Astrocyte (in vitro differentiated cells and primary cell): ENCODE results near the gene SPP1. TPM values are rescaled to one million over a fixed set of nuclear protein-coding genes. Genes with fewer than 3 reads are reported as not detected.
"Not testable (repeated sequence)": the region's sequence is repeated elsewhere in the genome, so short reads cannot be mapped to it uniquely, and the experiment has no call there.

Experiments used
- DNase-seq: peaks from one replicate; pipeline ENCODE4 v3.0.0-alpha.2; 2010; ENCODE audit warnings: low read depth
- FAIRE-seq: peaks from 2 replicates; lab custom pipeline; 2011; peaks lifted over from hg19 to GRCh38; lab: Jason Lieb, UNC
- H2AFZ ChIP-seq: 2 replicates; pipeline ENCODE4 v1.6.0; 2012; ENCODE audit warnings: low read depth, low read length, inconsistent platforms
- H3K27ac ChIP-seq: 2 replicates; pipeline ENCODE4 v1.5.1; 2011; ENCODE audit warnings: low read depth, low read length, inconsistent platforms
- H3K27me3 ChIP-seq: 2 replicates; pipeline ENCODE4 v1.6.0; 2011; ENCODE audit warnings: low read length, inconsistent platforms; ENCODE audit not compliant: insufficient read depth
- H3K36me3 ChIP-seq: 2 replicates; pipeline ENCODE4 v1.5.1; 2011; ENCODE audit warnings: low read length, inconsistent platforms; ENCODE audit not compliant: insufficient read depth
- H3K4me1 ChIP-seq: 2 replicates; pipeline ENCODE4 v1.5.1; 2011; ENCODE audit warnings: low read length, inconsistent platforms; ENCODE audit not compliant: insufficient read depth
- H3K4me2 ChIP-seq: 2 replicates; pipeline ENCODE4 v1.6.0; 2012; ENCODE audit warnings: low read length, inconsistent platforms
- H3K4me3 ChIP-seq: 2 replicates; pipeline ENCODE4 v1.5.1; 2011; ENCODE audit warnings: low read depth, mild to moderate bottlenecking, low read length, inconsistent platforms; ENCODE audit not compliant: insufficient read depth
- H3K79me2 ChIP-seq: 2 replicates; pipeline ENCODE4 v1.6.0; 2012; ENCODE audit warnings: mild to moderate bottlenecking, low read length, inconsistent platforms; ENCODE audit not compliant: insufficient read depth
- H3K9ac ChIP-seq: 2 replicates; pipeline ENCODE4 v1.6.0; 2012; ENCODE audit warnings: mild to moderate bottlenecking, low read length, inconsistent platforms
- H3K9me3 ChIP-seq: 2 replicates; pipeline ENCODE4 v1.5.1; 2012; ENCODE audit warnings: low read depth, mild to moderate bottlenecking, low read length, inconsistent platforms; ENCODE audit not compliant: insufficient read depth
- H4K20me1 ChIP-seq: 2 replicates; pipeline ENCODE4 v1.6.0; 2012; ENCODE audit warnings: low read length, inconsistent platforms; ENCODE audit not compliant: insufficient read depth
- H3K27ac Mint-ChIP-seq: one replicate; pipeline ENCODE4 v1.8.0; 2021; ENCODE audit warnings: mild to moderate bottlenecking, mixed read lengths; ENCODE audit not compliant: unreplicated experiment
- H3K27me3 Mint-ChIP-seq: one replicate; pipeline ENCODE4 v1.8.0; 2021; ENCODE audit warnings: low read depth, mixed read lengths; ENCODE audit not compliant: unreplicated experiment
- H3K36me3 Mint-ChIP-seq: one replicate; pipeline ENCODE4 v1.8.0; 2021; ENCODE audit warnings: low read depth, mixed read lengths; ENCODE audit not compliant: unreplicated experiment
- H3K4me1 Mint-ChIP-seq: one replicate; pipeline ENCODE4 v1.8.0; 2021; ENCODE audit warnings: low read depth, mixed read lengths; ENCODE audit not compliant: unreplicated experiment
- H3K4me3 Mint-ChIP-seq: one replicate; pipeline ENCODE4 v1.8.0; 2021; ENCODE audit warnings: mild to moderate bottlenecking, moderate library complexity, mixed read lengths; ENCODE audit not compliant: unreplicated experiment
- H3K9me3 Mint-ChIP-seq: one replicate; pipeline ENCODE4 v1.8.0; 2021; ENCODE audit warnings: mild to moderate bottlenecking, mixed read lengths; ENCODE audit not compliant: unreplicated experiment
- EZH2 ChIP-seq: IDR thresholded peaks from 2 replicates; pipeline ENCODE4 v1.6.1; 2012; ENCODE audit warnings: mild to moderate bottlenecking, low read length, inconsistent platforms; ENCODE audit not compliant: insufficient read depth
- total RNA-seq: library from RNA; stranded (reverse); gene quantifications from 2 replicates; pipeline ENCODE4 v1.2.1, GENCODE V29; 2021
- TF ChIP-seq, protein P1 (sequence below): IDR thresholded peaks from 2 replicates; pipeline ENCODE4 v1.5.1; 2011; ENCODE audit warnings: low read depth, mild to moderate bottlenecking, inconsistent platforms, low read length, moderate library complexity; ENCODE audit not compliant: insufficient read depth

Gene SPP1
- total RNA-seq, 1 donor from 2014 or later: 217 TPM

DNA sequence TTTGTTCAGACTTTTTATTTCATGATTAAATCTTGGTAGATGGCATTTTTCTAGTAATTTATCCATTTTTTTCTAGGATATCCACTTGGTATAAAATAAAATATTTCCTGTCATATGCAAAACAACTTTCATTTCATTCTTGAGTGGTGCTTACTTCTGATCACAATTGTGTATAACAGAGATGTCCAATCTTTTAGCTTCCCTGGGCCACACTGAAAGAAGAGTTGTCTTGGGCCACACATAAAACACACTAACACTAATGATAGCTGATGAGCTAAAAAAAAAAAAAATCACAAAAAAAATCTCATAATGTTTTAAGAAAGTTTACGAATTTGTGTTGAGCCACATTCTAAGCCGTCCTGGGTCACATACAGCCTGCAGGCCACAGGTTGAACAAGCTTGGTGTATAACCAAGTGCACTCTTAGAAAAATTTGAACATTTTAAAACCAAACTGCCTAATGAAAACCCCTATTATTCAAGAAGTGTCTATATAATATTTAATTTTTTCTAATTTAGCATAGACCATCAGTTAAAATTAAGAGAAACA lies 41.3 kb upstream of the SPP1 start:
- H4K20me1 ChIP-seq: no peaks in the 10 kb centered on the region
- Mint-ChIP-seq H3K27me3 (no peaks in the 10 kb centered on the region), H3K36me3 (peaks cover 4% of the 10 kb centered on the region), H3K4me3 (no peak overlapping the region), H3K27ac (no peak overlapping the region), H3K4me1 (no peaks in the 10 kb centered on the region), H3K9me3 (peaks cover 3% of the 10 kb centered on the region)
- FAIRE-seq (no peak), DNase-seq (no peak)
- no peak overlapping the region for H2AFZ ChIP-seq
- no peak overlapping the region for H3K27ac ChIP-seq
- no peak overlapping the region for H3K4me3 ChIP-seq
- H3K79me2 ChIP-seq: no peaks in the 10 kb centered on the region
- H3K4me2 ChIP-seq: no peak overlapping the region
- no peaks in the 10 kb centered on the region for H3K27me3 ChIP-seq
- no peak overlapping the region for H3K9ac ChIP-seq
- H3K9me3 ChIP-seq: no peaks in the 10 kb centered on the region
- H3K36me3 ChIP-seq: no peaks in the 10 kb centered on the region
- no peaks in the 10 kb centered on the region for H3K4me1 ChIP-seq
- TF ChIP-seq EZH2: no peak
- TF ChIP-seq, protein P1, sequence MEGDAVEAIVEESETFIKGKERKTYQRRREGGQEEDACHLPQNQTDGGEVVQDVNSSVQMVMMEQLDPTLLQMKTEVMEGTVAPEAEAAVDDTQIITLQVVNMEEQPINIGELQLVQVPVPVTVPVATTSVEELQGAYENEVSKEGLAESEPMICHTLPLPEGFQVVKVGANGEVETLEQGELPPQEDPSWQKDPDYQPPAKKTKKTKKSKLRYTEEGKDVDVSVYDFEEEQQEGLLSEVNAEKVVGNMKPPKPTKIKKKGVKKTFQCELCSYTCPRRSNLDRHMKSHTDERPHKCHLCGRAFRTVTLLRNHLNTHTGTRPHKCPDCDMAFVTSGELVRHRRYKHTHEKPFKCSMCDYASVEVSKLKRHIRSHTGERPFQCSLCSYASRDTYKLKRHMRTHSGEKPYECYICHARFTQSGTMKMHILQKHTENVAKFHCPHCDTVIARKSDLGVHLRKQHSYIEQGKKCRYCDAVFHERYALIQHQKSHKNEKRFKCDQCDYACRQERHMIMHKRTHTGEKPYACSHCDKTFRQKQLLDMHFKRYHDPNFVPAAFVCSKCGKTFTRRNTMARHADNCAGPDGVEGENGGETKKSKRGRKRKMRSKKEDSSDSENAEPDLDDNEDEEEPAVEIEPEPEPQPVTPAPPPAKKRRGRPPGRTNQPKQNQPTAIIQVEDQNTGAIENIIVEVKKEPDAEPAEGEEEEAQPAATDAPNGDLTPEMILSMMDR: no peak

DNA sequence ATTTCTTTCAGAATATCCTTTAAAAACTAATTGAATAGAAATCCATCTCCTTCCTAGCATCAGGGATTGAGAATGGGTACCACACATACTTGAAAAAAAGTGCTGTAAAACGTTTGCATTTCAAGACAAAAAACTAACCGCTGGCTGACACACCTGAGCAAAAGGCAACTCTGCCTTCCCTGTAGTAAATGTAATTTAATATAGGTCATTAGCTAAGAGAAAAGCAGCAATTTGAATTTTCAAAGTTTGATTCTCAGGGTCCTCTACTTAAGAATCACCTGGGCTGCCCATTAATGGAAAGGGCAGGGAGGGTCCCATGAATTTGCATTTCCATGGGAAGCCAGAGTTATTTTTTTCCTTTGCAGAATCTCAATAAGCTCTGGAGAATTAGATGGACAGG lies 40.5 kb upstream of the SPP1 start:
- Histone ChIP-seq H3K4me3 (no peak overlapping the region), H3K27ac (no peak overlapping the region), H3K4me1 (no peaks in the 10 kb centered on the region), H3K79me2 (no peaks in the 10 kb centered on the region), H3K9ac (no peak overlapping the region), H2AFZ (no peak overlapping the region), H4K20me1 (no peaks in the 10 kb centered on the region), H3K4me2 (no peak overlapping the region), H3K27me3 (no peaks in the 10 kb centered on the region), H3K9me3 (no peaks in the 10 kb centered on the region), H3K36me3 (no peaks in the 10 kb centered on the region)
- TF ChIP-seq, protein P1: no peak
- TF ChIP-seq EZH2: no peak
- DNase-seq: no peak
- Mint-ChIP-seq H3K36me3 (peaks cover 4% of the 10 kb centered on the region), H3K27me3 (no peaks in the 10 kb centered on the region), H3K4me1 (no peaks in the 10 kb centered on the region), H3K9me3 (peaks cover 3% of the 10 kb centered on the region), H3K27ac (no peak overlapping the region), H3K4me3 (no peak overlapping the region)
- no peak for FAIRE-seq

DNA sequence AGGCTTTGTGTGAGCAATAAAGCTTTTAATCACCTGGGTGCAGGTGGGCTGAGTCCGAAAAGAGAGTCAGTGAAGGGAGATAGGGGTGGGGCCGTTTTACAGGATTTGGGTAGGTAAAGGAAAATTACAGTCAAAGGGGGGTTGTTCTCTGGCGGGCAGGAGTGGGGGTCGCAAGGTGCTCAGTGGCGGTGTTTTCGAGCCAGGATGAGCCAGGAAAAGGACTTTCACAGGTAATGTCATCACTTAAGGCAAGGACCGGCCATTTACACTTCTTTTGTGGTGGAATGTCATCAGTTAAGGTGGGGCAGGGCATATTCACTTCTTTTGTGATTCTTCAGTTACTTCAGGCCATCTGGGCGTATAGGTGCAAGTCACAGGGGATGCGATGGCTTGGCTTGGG lies 39.6 kb upstream of the SPP1 start:
- H3K4me1 ChIP-seq, H3K27me3 Mint-ChIP-seq, H3K36me3 Mint-ChIP-seq, H3K27ac Mint-ChIP-seq, FAIRE-seq, H3K9me3 Mint-ChIP-seq, H4K20me1 ChIP-seq, H3K27me3 ChIP-seq, H3K27ac ChIP-seq, DNase-seq, H3K4me1 Mint-ChIP-seq, H3K4me2 ChIP-seq, H2AFZ ChIP-seq, H3K9ac ChIP-seq, H3K36me3 ChIP-seq, H3K79me2 ChIP-seq, H3K4me3 Mint-ChIP-seq, H3K9me3 ChIP-seq, H3K4me3 ChIP-seq: not testable (repeated sequence)
